ENCODE data around the gene MSI2. TPM values are rescaled to one million over a fixed set of nuclear protein-coding genes. Genes with fewer than 3 reads are reported as not detected.

MSI2 gene
- total and polyA plus RNA-seq, 2 experiments from 2014 or later: 18.9 to 41.8 TPM

GRCh38 chr17:57514614-57515013, 258.3 kb downstream of the MSI2 start:
- Histone ChIP-seq H3K4me2 (no peak overlapping the region), H3K36me3 (ENCODE audit: insufficient read depth) (no peaks in the 10 kb centered on the region), H3K9me2 (ENCODE audit: insufficient read depth) (no peaks in the 10 kb centered on the region), H3K4me1 (ENCODE audit: insufficient read depth) (peaks cover 10% of the 10 kb centered on the region; the same call in 1 of the 2 replicates), H3K79me2 (replicated peaks; ENCODE audit: insufficient read depth) (no peaks in the 10 kb centered on the region; the same call in 1 of the 2 replicates), H3F3A (replicated peaks; ENCODE audit: low read depth) (no peaks in the 10 kb centered on the region), H2AFZ (no peak overlapping the region), H4K20me1 (replicated peaks; ENCODE audit: insufficient read depth) (peaks cover 3% of the 10 kb centered on the region), H3K4me3 (no peak overlapping the region), H3K27me3 (ENCODE audit: insufficient read depth) (no peaks in the 10 kb centered on the region), H3K27ac (ENCODE audit: low read depth) (0 out of 2 replicates have a peak overlapping the region, but pooled peaks have one; percentile 45)
- ATAC-seq (no peak), DNase-seq (ENCODE audit: low spot score) (no peak)
- Mint-ChIP-seq H3K4me1 (peaks cover 61% of the 10 kb centered on the region), H3K4me3 (no peak overlapping the region), H3K36me3 (ENCODE audit: low read depth) (no peaks in the 10 kb centered on the region), H3K9me3 (no peaks in the 10 kb centered on the region), H3K27me3 (ENCODE audit: insufficient read depth, low read depth, poor library complexity) (peaks cover 5% of the 10 kb centered on the region), H3K27ac (no peak overlapping the region)
- TF ChIP-seq JUNB (IDR thresholded peaks at IDR 0.05; ENCODE audit: unreplicated experiment) (no peak), NANOG (IDR thresholded peaks at IDR 0.05; ENCODE audit: borderline replicate concordance) (no peak), ZNF114 (CRISPR knock-in tag; IDR thresholded peaks at IDR 0.05) (no peak), EZH2 (IDR thresholded peaks at IDR 0.05; ENCODE audit: low read depth, unreplicated experiment) (no peak), POLR2AphosphoS5 (IDR thresholded peaks at IDR 0.05; ENCODE audit: low read depth) (no peak), STAT1 (IDR thresholded peaks at IDR 0.05; ENCODE audit: unreplicated experiment) (no peak), CTCF (conservative IDR thresholded peaks at IDR 0.05; ENCODE audit: low read depth in 2 of 2) (no peak), ZNF331 (CRISPR knock-in tag; IDR thresholded peaks at IDR 0.05; ENCODE audit: low read depth) (no peak), EZH2phosphoT487 (IDR thresholded peaks at IDR 0.05; ENCODE audit: unreplicated experiment) (no peak), CREB1 (CRISPR knock-in tag; IDR thresholded peaks at IDR 0.05; ENCODE audit: low read depth) (no peak)
- TF ChIP-seq, protein P1, sequence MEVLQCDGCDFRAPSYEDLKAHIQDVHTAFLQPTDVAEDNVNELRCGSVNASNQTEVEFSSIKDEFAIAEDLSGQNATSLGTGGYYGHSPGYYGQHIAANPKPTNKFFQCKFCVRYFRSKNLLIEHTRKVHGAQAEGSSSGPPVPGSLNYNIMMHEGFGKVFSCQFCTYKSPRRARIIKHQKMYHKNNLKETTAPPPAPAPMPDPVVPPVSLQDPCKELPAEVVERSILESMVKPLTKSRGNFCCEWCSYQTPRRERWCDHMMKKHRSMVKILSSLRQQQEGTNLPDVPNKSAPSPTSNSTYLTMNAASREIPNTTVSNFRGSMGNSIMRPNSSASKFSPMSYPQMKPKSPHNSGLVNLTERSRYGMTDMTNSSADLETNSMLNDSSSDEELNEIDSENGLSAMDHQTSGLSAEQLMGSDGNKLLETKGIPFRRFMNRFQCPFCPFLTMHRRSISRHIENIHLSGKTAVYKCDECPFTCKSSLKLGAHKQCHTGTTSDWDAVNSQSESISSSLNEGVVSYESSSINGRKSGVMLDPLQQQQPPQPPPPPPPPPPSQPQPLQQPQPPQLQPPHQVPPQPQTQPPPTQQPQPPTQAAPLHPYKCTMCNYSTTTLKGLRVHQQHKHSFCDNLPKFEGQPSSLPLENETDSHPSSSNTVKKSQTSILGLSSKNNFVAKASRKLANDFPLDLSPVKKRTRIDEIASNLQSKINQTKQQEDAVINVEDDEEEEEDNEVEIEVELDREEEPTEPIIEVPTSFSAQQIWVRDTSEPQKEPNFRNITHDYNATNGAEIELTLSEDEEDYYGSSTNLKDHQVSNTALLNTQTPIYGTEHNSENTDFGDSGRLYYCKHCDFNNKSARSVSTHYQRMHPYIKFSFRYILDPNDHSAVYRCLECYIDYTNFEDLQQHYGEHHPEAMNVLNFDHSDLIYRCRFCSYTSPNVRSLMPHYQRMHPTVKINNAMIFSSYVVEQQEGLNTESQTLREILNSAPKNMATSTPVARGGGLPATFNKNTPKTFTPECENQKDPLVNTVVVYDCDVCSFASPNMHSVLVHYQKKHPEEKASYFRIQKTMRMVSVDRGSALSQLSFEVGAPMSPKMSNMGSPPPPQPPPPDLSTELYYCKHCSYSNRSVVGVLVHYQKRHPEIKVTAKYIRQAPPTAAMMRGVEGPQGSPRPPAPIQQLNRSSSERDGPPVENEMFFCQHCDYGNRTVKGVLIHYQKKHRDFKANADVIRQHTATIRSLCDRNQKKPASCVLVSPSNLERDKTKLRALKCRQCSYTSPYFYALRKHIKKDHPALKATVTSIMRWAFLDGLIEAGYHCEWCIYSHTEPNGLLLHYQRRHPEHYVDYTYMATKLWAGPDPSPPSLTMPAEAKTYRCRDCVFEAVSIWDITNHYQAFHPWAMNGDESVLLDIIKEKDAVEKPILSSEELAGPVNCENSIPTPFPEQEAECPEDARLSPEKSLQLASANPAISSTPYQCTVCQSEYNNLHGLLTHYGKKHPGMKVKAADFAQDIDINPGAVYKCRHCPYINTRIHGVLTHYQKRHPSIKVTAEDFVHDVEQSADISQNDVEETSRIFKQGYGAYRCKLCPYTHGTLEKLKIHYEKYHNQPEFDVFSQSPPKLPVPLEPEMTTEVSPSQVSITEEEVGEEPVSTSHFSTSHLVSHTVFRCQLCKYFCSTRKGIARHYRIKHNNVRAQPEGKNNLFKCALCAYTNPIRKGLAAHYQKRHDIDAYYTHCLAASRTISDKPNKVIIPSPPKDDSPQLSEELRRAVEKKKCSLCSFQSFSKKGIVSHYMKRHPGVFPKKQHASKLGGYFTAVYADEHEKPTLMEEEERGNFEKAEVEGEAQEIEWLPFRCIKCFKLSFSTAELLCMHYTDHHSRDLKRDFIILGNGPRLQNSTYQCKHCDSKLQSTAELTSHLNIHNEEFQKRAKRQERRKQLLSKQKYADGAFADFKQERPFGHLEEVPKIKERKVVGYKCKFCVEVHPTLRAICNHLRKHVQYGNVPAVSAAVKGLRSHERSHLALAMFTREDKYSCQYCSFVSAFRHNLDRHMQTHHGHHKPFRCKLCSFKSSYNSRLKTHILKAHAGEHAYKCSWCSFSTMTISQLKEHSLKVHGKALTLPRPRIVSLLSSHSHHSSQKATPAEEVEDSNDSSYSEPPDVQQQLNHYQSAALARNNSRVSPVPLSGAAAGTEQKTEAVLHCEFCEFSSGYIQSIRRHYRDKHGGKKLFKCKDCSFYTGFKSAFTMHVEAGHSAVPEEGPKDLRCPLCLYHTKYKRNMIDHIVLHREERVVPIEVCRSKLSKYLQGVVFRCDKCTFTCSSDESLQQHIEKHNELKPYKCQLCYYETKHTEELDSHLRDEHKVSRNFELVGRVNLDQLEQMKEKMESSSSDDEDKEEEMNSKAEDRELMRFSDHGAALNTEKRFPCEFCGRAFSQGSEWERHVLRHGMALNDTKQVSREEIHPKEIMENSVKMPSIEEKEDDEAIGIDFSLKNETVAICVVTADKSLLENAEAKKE (CRISPR knock-in tag; IDR thresholded peaks at IDR 0.05): no peak
- TF ChIP-seq, protein P2, sequence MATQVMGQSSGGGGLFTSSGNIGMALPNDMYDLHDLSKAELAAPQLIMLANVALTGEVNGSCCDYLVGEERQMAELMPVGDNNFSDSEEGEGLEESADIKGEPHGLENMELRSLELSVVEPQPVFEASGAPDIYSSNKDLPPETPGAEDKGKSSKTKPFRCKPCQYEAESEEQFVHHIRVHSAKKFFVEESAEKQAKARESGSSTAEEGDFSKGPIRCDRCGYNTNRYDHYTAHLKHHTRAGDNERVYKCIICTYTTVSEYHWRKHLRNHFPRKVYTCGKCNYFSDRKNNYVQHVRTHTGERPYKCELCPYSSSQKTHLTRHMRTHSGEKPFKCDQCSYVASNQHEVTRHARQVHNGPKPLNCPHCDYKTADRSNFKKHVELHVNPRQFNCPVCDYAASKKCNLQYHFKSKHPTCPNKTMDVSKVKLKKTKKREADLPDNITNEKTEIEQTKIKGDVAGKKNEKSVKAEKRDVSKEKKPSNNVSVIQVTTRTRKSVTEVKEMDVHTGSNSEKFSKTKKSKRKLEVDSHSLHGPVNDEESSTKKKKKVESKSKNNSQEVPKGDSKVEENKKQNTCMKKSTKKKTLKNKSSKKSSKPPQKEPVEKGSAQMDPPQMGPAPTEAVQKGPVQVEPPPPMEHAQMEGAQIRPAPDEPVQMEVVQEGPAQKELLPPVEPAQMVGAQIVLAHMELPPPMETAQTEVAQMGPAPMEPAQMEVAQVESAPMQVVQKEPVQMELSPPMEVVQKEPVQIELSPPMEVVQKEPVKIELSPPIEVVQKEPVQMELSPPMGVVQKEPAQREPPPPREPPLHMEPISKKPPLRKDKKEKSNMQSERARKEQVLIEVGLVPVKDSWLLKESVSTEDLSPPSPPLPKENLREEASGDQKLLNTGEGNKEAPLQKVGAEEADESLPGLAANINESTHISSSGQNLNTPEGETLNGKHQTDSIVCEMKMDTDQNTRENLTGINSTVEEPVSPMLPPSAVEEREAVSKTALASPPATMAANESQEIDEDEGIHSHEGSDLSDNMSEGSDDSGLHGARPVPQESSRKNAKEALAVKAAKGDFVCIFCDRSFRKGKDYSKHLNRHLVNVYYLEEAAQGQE (IDR thresholded peaks at IDR 0.05; ENCODE audit: unreplicated experiment): no peak
- TF ChIP-seq, protein P3, sequence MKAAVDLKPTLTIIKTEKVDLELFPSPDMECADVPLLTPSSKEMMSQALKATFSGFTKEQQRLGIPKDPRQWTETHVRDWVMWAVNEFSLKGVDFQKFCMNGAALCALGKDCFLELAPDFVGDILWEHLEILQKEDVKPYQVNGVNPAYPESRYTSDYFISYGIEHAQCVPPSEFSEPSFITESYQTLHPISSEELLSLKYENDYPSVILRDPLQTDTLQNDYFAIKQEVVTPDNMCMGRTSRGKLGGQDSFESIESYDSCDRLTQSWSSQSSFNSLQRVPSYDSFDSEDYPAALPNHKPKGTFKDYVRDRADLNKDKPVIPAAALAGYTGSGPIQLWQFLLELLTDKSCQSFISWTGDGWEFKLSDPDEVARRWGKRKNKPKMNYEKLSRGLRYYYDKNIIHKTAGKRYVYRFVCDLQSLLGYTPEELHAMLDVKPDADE (IDR thresholded peaks at IDR 0.05): no peak

All from GM23338 (cell line).